Stimulated activated CD4-positive, alpha-beta T cell treated with anti-CD3 and anti-CD28 coated beads, Interleukin-4, amount 100 ng/mL, for 24 hours (primary cell): ENCODE results near the gene LIN7A.
"Not testable (repeated sequence)": the region's sequence is repeated elsewhere in the genome, so short reads cannot be mapped to it uniquely, and the experiment has no call there.

Experiments used
- DNase-seq: peaks from one replicate; pipeline ENCODE4 v3.0.0-alpha.2; 2020

The LIN7A gene

DNA sequence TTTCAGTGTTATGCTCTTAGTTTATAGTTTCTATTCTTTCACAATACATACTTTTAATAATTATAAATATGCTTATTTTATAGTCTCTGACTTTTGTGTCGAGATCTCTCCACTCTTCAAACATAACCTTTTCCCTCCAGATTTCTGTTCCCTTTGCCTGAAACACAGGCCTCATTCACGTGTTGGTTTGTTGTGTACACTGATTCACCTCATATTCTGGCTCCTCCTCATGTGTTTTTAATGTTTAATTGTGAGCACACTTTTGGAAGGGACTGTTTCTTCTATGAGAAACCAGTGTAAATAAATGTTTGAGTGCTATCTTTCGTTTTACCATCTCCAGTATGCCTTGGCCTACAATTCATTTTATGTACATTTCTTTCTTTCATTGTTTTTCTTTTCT, 20.1 kb downstream of the LIN7A start:
- no peak for DNase-seq

- DNase-seq, result no peak
Measured at GRCh38 chr12:80912901-80913770, 24.6 kb downstream of the LIN7A start.

GRCh38 chr12:80909370-80909769, 28.4 kb downstream of the LIN7A start:
- DNase-seq, result no peak

GRCh38 chr12:80902711-80903110, 35.0 kb downstream of the LIN7A start:
- DNase-seq, result no peak

GRCh38 chr12:80901661-80902060, 36.1 kb downstream of the LIN7A start:
- no peak for DNase-seq

- DNase-seq, result no peak
Measured at GRCh38 chr12:80895240-80895639, 42.5 kb downstream of the LIN7A start.

- no peak for DNase-seq
Measured at GRCh38 chr12:80894179-80894578, 43.6 kb downstream of the LIN7A start.

DNA sequence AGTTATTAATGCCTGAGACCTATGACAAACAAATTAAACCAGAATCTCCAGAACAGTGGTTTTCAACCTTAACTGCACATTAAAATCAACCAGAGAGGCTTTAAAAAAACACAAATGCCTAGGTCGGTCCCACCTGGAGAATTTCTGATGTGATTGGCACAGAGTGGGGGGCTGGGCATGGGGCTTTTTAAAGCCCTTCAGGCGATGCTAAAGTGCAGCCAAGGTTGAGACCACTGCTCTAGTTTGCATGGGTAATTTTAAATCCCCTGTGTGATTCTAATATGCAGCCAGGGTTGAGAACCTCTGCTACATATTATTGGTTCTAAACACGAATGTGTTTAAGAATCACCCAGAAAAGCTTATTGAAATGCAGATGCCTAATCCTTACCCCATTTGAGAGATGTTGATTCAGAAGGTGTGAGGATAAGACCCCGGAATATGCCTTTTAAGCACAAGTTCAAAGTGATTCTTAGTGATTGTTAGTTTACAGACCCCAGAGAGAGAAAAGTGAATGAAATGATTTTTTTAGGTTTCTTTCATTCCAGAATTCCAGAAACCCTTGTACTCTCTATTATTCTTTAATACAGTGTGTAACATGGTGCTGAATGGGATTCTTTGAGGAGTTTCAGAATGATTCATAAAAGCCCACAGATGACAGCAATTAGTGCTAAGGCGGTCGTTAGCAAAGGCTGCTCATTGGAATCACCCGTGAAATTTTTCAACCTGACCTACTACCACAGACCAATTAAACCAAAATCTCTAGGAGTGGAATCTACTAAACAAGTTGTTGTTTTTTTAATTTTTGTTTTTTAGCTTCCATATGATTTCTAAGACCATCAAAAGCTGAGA, 44.9 kb downstream of the LIN7A start:
- no peak for DNase-seq

DNA sequence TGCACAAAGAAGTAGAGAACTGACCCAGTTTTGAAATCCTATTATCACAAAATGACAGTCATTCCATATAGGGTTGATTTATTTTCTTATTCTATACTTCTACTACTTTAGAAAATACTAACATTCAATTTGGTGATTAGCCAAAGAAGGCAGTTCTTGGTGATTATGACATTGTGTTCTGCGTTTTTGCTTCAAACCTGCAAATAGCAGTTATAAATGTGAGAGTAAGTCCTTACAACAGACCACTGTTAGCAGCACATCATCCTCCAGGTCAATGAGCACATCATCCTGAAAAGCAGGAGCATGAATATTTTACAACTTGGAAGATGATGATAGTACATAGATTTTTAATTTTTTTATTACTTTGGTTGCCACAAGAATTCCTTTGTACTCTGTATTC, 53.1 kb downstream of the LIN7A start:
- no peak for DNase-seq

DNA sequence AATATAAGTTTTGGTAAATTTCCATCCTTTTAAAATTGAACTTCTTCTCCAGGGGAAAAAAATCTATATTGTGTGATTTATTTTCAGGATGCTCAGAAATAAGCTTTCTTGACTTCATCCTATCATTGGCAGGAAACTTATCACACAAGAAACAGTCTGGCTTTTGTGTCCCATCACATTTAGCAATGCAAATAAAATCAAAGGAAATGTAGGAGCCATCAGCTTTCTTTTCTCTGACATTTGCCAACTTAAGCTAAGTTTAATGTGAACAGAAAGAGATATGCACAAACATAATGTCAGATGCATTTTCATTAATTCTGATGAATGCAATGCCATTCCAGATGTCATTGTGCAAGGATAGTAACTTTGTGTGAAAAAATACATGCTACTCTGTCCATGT, 56.6 kb downstream of the LIN7A start:
- no peak for DNase-seq

DNA sequence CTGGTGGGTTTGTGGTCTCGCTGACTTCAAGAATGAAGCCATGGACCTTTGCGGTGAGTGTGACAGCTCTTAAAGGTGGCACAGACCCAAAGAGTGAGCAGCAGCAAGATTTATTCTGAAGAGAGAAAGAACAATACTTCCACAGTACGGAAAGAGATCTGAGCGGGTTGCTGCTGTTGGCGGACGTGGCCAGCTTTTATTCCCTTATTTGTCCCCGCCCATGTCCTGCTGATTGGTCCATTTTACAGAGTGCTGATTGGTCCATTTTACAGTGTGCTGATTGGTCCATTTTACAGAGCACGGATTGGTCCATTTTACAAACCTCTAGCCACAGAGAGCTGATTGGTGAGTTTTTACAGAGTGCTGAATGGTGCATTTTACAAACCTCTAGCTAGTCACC, 59.3 kb downstream of the LIN7A start:
- not testable (repeated sequence) for DNase-seq

DNA sequence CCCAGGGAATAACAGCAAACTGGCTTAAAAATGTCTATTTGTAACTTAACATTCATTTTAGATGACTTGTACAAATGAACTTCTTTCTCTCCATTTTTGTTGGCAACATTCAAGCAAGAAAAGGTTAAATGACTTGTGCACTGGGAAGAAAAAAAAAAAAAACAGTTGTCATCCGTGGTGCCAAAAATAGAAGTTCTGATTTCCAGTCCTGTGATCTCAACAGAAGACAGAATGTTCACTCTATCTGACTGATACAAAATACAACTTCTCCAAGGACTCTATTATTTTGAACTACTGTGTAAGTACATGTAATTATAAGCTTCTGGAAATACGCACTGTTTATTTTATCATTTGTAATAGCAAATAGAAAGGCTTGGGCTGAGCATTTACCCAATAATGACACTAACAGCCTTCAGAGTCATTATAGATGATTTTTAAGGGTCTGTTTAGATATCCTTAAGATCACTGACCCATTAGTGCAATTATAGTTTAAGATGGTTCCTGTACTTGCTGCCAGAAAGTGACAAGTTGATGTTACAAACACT, 59.9 kb downstream of the LIN7A start:
- DNase-seq, result no peak

DNA sequence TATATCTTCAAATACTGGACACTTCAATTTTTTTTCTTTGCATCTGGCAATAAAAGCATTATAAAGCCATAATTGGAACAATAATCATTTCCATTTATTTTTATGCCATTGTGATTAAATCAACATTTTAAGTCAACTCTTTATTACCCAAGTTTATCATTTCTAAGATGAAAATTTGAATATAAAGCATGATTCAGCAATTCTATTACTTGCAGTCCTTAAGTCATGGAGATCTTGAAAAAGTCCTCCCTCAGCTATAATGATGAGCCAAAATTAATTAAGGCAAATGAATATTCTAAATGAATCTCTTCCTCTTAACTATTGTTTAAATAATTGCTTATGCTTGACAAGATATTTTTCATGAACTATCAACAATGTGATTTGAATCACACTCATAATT, 65.7 kb downstream of the LIN7A start:
- no peak for DNase-seq

- DNase-seq, result no peak
Measured at GRCh38 chr12:80869264-80869663, 68.5 kb downstream of the LIN7A start.

- no peak for DNase-seq
Measured at GRCh38 chr12:80868576-80868975, 69.2 kb downstream of the LIN7A start.

DNA sequence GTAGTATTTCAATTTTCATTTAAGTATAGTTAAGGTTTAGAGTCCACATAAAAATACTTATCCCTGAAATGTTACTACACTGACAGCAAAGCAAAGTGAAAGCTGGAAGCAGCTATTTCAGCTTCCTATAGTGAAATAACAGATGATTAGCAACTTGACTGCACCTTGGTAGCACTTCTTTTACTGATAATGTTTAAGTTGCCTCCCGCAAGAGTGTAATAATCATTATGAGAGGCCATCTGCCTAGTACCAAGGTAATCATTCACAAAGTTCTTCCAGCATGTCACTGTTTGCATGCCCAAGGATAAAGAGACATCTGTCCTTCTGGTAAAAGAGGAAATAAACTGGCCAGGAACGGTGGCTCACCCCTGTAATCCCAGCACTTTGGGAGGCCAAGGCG, 69.8 kb downstream of the LIN7A start:
- no peak for DNase-seq

DNA sequence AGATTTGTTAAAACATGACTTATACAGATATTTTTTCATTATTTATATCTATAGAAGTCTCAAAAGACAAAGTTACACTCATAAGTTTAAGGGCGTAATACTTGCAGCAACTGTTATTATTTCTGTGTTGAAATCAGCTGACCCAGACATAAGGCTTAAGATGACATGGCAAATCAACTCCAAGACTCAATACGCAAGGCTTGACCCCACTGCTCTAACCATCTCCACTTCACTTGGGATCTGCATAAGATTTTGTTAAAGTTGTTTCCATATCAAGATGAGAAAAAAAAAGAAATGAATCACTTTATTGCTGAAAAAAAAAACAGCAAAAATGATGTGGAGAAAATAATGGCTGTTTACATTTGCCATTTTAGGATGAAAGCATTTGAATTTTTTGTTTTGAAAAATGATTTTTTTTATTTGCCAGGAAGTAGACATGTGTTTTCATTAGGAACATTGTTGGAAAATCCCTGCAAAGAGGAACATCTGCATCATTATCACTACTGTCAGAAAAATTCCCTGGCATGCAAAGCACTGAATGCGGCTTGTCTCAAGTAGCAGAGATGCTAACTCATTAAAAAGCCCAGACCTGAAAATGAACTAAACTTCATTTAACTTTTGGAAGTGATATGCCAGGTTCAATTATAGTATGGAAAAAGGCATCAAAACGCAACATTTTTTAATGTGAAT, 73.5 kb downstream of the LIN7A start:
- no peak for DNase-seq

GRCh38 chr12:80862531-80862930, 75.2 kb downstream of the LIN7A start:
- DNase-seq, result no peak

DNA sequence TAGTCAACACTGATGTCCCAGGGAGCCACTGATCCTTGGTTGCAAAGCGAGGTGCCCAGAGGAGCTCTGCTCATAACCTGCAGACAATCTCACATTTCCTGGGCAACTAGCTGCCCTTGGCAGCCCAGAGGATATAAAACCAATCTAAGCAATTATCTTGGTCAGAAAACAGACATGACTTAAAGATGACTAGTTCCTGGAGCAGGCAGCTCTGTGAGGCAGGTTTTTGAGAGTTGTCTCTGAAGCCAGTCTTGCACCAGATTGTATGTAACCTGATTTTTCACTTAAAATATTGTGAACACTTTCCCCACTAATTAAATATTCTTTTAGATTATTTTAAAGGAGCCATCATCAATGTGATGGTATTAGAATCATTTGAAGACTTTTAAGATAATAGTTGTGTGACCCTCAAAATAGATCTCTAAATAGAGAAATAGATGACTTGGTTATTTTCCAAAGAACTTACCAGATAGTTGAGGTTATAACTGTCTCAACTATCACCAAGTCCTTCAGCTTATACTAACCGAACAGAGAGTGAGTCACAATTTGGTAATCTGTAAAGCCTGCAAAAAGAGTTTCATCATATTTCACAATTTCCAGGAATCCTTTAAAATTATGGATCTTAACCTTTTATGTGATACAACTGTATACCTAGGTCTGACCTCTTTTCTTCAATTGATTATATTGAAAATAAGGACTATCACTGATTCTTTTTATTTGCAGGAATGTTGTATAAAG, 75.9 kb downstream of the LIN7A start:
- DNase-seq, result no peak

DNA sequence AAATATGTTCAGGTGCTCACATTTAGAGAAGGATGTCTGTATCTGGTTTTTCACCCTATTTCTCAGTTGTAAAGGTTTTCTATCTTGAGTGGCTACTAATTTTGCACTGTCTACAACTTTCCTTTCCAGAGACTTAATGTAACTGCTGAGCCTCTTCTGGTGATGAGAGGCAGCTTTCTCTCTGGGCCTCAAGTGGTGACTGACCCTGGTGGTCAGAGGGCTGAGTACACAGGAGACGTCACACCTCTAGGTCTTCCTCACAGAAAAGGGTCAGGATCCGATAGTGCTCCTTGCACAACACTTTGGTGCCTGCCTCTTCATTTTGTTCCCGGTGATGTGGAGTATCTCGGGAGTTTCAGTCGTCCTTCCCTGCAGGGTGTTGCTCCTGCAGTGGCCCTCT, 76.8 kb downstream of the LIN7A start:
- no peak for DNase-seq

GRCh38 chr12:80860206-80860605, 77.5 kb downstream of the LIN7A start:
- DNase-seq, result no peak

DNA sequence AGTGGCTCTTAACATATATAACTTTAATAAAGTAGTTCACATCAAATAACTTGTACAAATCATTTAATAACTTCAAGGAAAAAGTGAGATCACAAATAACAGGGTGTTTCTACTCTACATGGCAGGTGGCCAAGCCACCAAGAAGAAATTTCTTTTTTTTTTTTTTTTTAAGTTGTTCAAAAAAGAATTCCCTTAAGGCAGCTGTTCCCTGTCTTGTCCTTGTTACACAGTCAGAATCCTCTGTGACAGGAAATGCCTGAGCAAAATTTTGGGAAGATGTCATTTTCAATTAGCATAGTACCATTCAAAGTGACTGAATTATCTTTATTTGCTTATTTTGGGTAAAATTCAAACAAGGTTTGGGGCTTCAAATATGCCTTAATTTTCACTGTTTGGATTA, 79.4 kb downstream of the LIN7A start:
- no peak for DNase-seq

GRCh38 chr12:80857311-80857710, 80.4 kb downstream of the LIN7A start:
- DNase-seq, result no peak
